ENCODE measurements around the gene PDP2. TPM values are rescaled to one million over a fixed set of nuclear protein-coding genes. Genes with fewer than 3 reads are reported as not detected.
"Not testable (repeated sequence)": the region's sequence is repeated elsewhere in the genome, so short reads cannot be mapped to it uniquely, and the experiment has no call there.

Gene PDP2
- total RNA-seq, 1 donor from 2014 or later = 2.8 TPM

DNA sequence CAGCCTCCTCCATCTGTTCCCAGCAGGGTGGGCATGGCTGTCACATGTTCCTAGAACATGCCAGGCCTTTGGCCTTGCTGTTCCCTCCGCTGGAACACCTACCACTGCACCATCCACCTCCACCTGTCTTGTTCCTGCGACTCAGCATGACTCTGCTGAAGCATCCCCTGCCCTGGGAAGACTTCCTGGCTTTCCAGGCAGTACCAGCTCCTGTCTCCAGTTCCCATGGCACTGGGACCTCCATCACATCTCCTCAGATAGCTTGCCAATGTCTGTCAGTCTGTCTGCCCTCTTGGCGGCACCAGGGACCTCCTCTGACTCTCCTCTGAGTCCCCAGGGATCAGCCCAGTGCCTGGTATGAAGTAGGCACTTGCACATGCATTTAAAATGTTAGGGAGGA lies 15.7 kb downstream of the PDP2 start:
- intact Hi-C loops (cut with micrococcal nuclease) = no loop called here
- no peak overlapping the region for H3K4me3 ChIP-seq
- H3K27me3 ChIP-seq (ENCODE audit: low read depth) = no peaks in the 10 kb centered on the region
- TF ChIP-seq, protein P1, sequence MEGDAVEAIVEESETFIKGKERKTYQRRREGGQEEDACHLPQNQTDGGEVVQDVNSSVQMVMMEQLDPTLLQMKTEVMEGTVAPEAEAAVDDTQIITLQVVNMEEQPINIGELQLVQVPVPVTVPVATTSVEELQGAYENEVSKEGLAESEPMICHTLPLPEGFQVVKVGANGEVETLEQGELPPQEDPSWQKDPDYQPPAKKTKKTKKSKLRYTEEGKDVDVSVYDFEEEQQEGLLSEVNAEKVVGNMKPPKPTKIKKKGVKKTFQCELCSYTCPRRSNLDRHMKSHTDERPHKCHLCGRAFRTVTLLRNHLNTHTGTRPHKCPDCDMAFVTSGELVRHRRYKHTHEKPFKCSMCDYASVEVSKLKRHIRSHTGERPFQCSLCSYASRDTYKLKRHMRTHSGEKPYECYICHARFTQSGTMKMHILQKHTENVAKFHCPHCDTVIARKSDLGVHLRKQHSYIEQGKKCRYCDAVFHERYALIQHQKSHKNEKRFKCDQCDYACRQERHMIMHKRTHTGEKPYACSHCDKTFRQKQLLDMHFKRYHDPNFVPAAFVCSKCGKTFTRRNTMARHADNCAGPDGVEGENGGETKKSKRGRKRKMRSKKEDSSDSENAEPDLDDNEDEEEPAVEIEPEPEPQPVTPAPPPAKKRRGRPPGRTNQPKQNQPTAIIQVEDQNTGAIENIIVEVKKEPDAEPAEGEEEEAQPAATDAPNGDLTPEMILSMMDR (IDR thresholded peaks at IDR 0.05; ENCODE audit: borderline replicate concordance) = no peak
- no peaks in the 10 kb centered on the region for H3K9me3 ChIP-seq (replicated peaks)
- H3K4me1 ChIP-seq = peaks cover 33% of the 10 kb centered on the region
- no peak overlapping the region for H3K27ac ChIP-seq (replicated peaks)
- no peak for DNase-seq
- H3K36me3 ChIP-seq = no peaks in the 10 kb centered on the region

DNA sequence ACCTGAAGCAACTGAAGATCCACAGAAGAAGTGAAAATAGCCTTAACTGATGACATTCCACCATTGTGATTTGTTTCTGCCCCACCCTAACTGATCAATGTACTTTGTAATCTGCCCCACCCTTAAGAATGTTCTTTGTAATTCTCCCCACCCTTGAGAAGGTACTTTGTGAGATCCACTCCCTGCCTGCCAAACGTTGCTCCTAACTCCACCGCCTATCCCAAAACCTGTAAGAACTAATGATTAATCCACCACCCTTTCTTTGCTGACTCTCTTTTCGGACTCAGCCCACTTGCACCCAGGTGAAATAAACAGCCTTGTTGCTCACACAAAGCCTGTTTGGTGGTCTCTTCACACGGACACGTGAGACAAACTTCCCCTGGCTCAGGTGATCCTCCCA lies 16.4 kb downstream of the PDP2 start:
- DNase-seq; H3K27me3 ChIP-seq (ENCODE audit: low read depth); intact Hi-C loops (cut with micrococcal nuclease); H3K9me3 ChIP-seq (replicated peaks); H3K36me3 ChIP-seq; H3K27ac ChIP-seq (replicated peaks); H3K4me3 ChIP-seq: not testable (repeated sequence)
- peaks cover 40% of the 10 kb centered on the region for H3K4me1 ChIP-seq

DNA sequence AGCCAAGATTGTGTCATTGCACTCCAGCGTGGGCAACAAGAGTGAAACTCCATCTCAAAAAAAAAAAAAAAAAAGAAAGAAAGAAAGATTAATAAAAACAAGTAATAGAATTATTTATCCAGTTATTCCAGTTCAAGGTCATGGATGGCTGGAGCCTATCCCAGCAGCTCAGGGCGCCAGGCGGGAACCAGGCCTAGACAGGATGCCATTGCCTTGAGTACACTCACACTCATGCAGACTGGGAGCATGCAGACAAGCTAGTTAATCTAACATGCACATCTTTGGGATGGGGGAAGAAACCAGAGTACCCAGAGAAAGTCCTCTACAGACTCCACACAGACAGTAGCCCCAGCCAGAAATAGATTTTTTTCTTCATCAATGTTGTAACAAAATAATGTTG lies 17.9 kb downstream of the PDP2 start:
- Histone ChIP-seq H3K27me3 (ENCODE audit: low read depth) (no peaks in the 10 kb centered on the region), H3K4me1 (peaks cover 49% of the 10 kb centered on the region), H3K4me3 (no peak overlapping the region), H3K36me3 (no peaks in the 10 kb centered on the region), H3K9me3 (replicated peaks) (no peaks in the 10 kb centered on the region), H3K27ac (replicated peaks) (peak overlapping the region; percentile 96)
- intact Hi-C loops (cut with micrococcal nuclease) = no loop called here
- TF ChIP-seq, protein P1 (IDR thresholded peaks at IDR 0.05; ENCODE audit: borderline replicate concordance) = no peak
- no peak for DNase-seq

DNA sequence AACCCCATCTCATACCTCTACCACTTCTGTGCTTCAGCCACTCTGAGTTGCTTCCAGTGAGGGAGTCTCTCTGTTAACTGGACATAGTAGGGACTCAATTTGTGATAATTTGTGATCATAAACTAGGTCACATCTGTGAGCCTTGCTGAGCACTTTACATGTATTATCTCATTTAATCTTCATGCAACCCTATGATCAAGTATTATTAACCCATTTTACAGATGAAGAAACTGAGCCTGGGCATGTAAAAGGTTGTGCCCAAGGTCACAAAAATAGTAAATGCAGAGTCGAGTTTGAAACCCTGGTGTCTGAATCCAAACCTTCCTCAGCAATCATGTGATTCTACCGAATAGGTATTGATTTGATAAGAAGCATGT lies 18.6 kb downstream of the PDP2 start:
- Histone ChIP-seq H3K4me1 (peaks cover 49% of the 10 kb centered on the region), H3K36me3 (no peaks in the 10 kb centered on the region), H3K27ac (replicated peaks) (peak overlapping the region; percentile 96), H3K9me3 (replicated peaks) (no peaks in the 10 kb centered on the region), H3K4me3 (no peak overlapping the region), H3K27me3 (ENCODE audit: low read depth) (no peaks in the 10 kb centered on the region)
- no peak for DNase-seq
- intact Hi-C loops (cut with micrococcal nuclease) = no loop called here
- TF ChIP-seq, protein P1 (IDR thresholded peaks at IDR 0.05; ENCODE audit: borderline replicate concordance) = no peak

- no peak for DNase-seq
- Histone ChIP-seq H3K27ac (replicated peaks) (peak overlapping the region; percentile 96), H3K4me1 (peaks cover 49% of the 10 kb centered on the region), H3K36me3 (no peaks in the 10 kb centered on the region), H3K27me3 (ENCODE audit: low read depth) (no peaks in the 10 kb centered on the region), H3K9me3 (replicated peaks) (no peaks in the 10 kb centered on the region), H3K4me3 (no peak overlapping the region)
- TF ChIP-seq, protein P1 (IDR thresholded peaks at IDR 0.05; ENCODE audit: borderline replicate concordance) = no peak
- intact Hi-C loops (cut with micrococcal nuclease) = no loop called here
Observed at GRCh38 chr16:66899310-66899944, 19.1 kb downstream of the PDP2 start.

DNA sequence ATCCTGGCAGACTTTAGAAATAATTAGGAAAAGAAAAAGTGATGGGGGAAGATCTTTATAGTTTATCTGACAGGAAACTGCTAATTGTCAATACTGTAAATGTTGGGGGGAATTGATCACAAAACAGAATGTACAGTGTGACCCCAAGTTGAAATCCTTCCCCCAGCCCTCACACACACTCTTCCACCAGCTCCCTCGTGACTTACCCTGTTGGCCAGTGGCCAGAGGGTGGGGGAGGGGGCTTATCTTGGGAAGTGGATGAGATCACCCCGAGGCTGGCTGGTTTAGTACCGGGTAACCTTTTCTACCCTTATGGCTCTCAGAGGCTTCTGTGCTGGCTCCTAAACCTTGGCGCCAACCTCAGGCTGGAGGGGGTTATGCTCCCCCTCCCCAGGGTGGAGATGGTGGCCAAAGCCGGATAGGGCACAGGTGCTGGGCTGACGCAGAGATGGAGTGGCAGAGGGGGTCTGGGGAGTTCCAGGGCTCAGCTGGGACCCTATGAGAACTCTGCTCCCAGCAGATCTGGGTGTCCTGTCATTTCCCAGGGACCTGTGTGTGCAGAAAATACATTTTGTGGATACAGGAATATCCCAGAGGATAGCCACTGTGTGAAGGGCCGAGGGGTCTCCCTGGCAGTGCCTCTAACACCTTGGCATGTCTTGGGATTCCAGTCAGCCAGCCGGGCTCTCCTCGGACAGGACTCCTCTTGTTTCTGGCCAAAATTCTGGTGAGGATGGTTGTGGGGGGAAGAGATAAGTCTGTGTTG lies 19.8 kb downstream of the PDP2 start:
- TF ChIP-seq, protein P1 (IDR thresholded peaks at IDR 0.05; ENCODE audit: borderline replicate concordance) = no peak
- no peaks in the 10 kb centered on the region for H3K27me3 ChIP-seq (ENCODE audit: low read depth)
- H3K36me3 ChIP-seq = no peaks in the 10 kb centered on the region
- H3K4me3 ChIP-seq = no peak overlapping the region
- peak overlapping the region; percentile 96 for H3K27ac ChIP-seq (replicated peaks)
- DNase-seq = peak; percentile 79
- intact Hi-C loops (cut with micrococcal nuclease) = no loop called here
- H3K4me1 ChIP-seq = peaks cover 49% of the 10 kb centered on the region
- no peaks in the 10 kb centered on the region for H3K9me3 ChIP-seq (replicated peaks)
